K562 (cell line): ENCODE results near the gene OBSCN. TPM values are rescaled to one million over a fixed set of nuclear protein-coding genes. Genes with fewer than 3 reads are reported as not detected.

ENCODE experiments used
- ATF1 ChIP-seq, 2 experiments: fragments of 450-650 bp in 1 of 2; IDR thresholded peaks; 2 replicates each; pipeline ENCODE4 v1.6.1; 2016; ENCODE audit warnings: missing compliant biosample characterization in 1 of 2, missing genetic modification characterization in 1 of 2
- BRD9 ChIP-seq: fragments of 450-650 bp; IDR thresholded peaks from 2 replicates; pipeline ENCODE4 v1.6.1; 2018; ENCODE audit warnings: low read depth; ENCODE audit not compliant: partially characterized antibody
- CBX1 ChIP-seq: sonication (generic); IDR thresholded peaks from 2 replicates; pipeline ENCODE4 v1.6.1; 2016; ENCODE audit warnings: antibody characterized with exemption, low read depth, mild to moderate bottlenecking
- CREB1 ChIP-seq, 2 experiments: sonication (generic) in 1 of 2; formaldehyde crosslinking in 1 of 2; IDR thresholded peaks; 2 replicates each; pipeline versions ENCODE4 v1.6.1 to v1.8.0; 2012 to 2022; ENCODE audit warnings: inconsistent platforms in 1 of 2, mild to moderate bottlenecking in 1 of 2, missing genetic modification reagents in 1 of 2, moderate library complexity in 1 of 2
- ESRRB ChIP-seq: fragments of 250-450 bp; sonication (Bioruptor Pico); IDR thresholded peaks from 2 replicates; pipeline ENCODE4 v1.5.0; 2020; ENCODE audit warnings: mild to moderate bottlenecking, moderate library complexity, borderline replicate concordance
- MEF2D ChIP-seq: conservative IDR thresholded peaks from 2 replicates; pipeline ENCODE4 v1.6.1; 2016; ENCODE audit warnings: low read depth, missing genetic modification characterization, missing compliant biosample characterization
- MEIS2 ChIP-seq: fragments of 450-650 bp; IDR thresholded peaks from 2 replicates; pipeline ENCODE4 v1.6.1; 2014; ENCODE audit warnings: mild to moderate bottlenecking; ENCODE audit not compliant: partially characterized antibody
- NFE2 ChIP-seq: IDR thresholded peaks from 2 replicates; pipeline ENCODE4 v1.6.1; 2014; ENCODE audit warnings: antibody characterized with exemption, low read depth
- NFIX ChIP-seq: fragments of 250-450 bp; sonication (Bioruptor Pico); IDR thresholded peaks from 2 replicates; pipeline ENCODE4 v1.4.0; 2020; ENCODE audit warnings: low read depth, mild to moderate bottlenecking, moderate library complexity
- NKRF ChIP-seq: fragments of 450-650 bp; IDR thresholded peaks from 2 replicates; pipeline ENCODE4 v1.6.1; 2016; ENCODE audit warnings: borderline replicate concordance
- PHF8 ChIP-seq: fragments of 200-600 bp; sonication (generic); IDR thresholded peaks from 2 replicates; pipeline ENCODE4 v1.6.1; 2012; ENCODE audit warnings: mixed run types, mild to moderate bottlenecking, inconsistent platforms, low read length, moderate library complexity, borderline replicate concordance
- PHTF2 ChIP-seq: fragments of 250-450 bp; sonication (Bioruptor Pico); IDR thresholded peaks from 2 replicates; pipeline ENCODE4 v1.5.0; 2021; ENCODE audit warnings: mild to moderate bottlenecking
- RAD21 ChIP-seq, 2 experiments: fragments of 250-450 bp in 1 of 2; fragments of 450-650 bp in 1 of 2; sonication (Bioruptor Pico) in 1 of 2; formaldehyde crosslinking in 1 of 2; IDR thresholded peaks in 1 of 2; conservative IDR thresholded peaks in 1 of 2; 2 replicates each; pipeline versions ENCODE4 v1.4.0 to v1.8.0; 2020 to 2022; ENCODE audit warnings: mild to moderate bottlenecking in 2 of 2, moderate library complexity in 1 of 2
- RBFOX2 ChIP-seq: fragments of 200-400 bp; formaldehyde crosslinking; IDR thresholded peaks from 2 replicates; pipeline ENCODE4 v1.6.1; 2017; ENCODE audit warnings: low read depth, mild to moderate bottlenecking, low read length, moderate library complexity
- RCOR1 ChIP-seq, 2 experiments: IDR thresholded peaks; 2 replicates each; pipeline ENCODE4 v1.6.1; 2012; ENCODE audit warnings: low read depth in 2 of 2, low read length in 2 of 2, borderline replicate concordance in 1 of 2, improper control_type of control experiment in 1 of 2
- SMAD1 ChIP-seq: fragments of 150-350 bp; IDR thresholded peaks from 2 replicates; pipeline ENCODE4 v1.6.1; 2014; ENCODE audit warnings: low read length, low read depth; ENCODE audit not compliant: partially characterized antibody
- SP1 ChIP-seq: sonication (generic); formaldehyde crosslinking; IDR thresholded peaks from 2 replicates; pipeline ENCODE4 v1.8.1; 2022; ENCODE audit warnings: mild to moderate bottlenecking, missing genetic modification reagents
- TCF15 ChIP-seq: fragments of 250-450 bp; sonication (Bioruptor Pico); IDR thresholded peaks from 2 replicates; pipeline ENCODE4 v1.8.0; 2022; ENCODE audit warnings: moderate library complexity, mild to moderate bottlenecking, inconsistent platforms
- TGIF2 ChIP-seq: sonication (generic); formaldehyde crosslinking; IDR thresholded peaks from 2 replicates; pipeline ENCODE4 v1.8.1; 2022; ENCODE audit warnings: mild to moderate bottlenecking, missing genetic modification reagents, moderate library complexity
- YY1 ChIP-seq, 3 experiments: IDR thresholded peaks; 2 replicates each; pipeline ENCODE4 v1.6.1; 2011; ENCODE audit warnings: low read length in 2 of 3, mild to moderate bottlenecking in 2 of 3, moderate library complexity in 2 of 3, borderline replicate concordance in 1 of 3, control low read depth in 1 of 3, low read depth in 1 of 3; ENCODE audit not compliant: insufficient read depth in 3 of 3, insufficient replicate concordance in 2 of 3, control insufficient read depth in 1 of 3, insufficient read length in 1 of 3; ENCODE audit errors: extremely low read depth in 1 of 3
- ZNF12 ChIP-seq: sonication (generic); formaldehyde crosslinking; IDR thresholded peaks from 2 replicates; pipeline ENCODE4 v1.4.0; 2020; ENCODE audit warnings: mild to moderate bottlenecking, missing genetic modification reagents
- ZNF239 ChIP-seq: fragments of 250-450 bp; sonication (Bioruptor Pico); IDR thresholded peaks from 2 replicates; pipeline ENCODE4 v1.4.0; 2020; ENCODE audit warnings: mild to moderate bottlenecking
- ZNF263 ChIP-seq: sonication (generic); formaldehyde crosslinking; IDR thresholded peaks from 2 replicates; pipeline ENCODE4 v1.8.0; 2022; ENCODE audit warnings: mild to moderate bottlenecking, missing genetic modification reagents, borderline replicate concordance
- ZNF282 ChIP-seq: sonication (generic); formaldehyde crosslinking; IDR thresholded peaks from 2 replicates; pipeline ENCODE4 v1.8.1; 2023; ENCODE audit warnings: missing genetic modification reagents
- ZNF3 ChIP-seq: fragments of 250-450 bp; sonication (Bioruptor Pico); IDR thresholded peaks from 2 replicates; pipeline ENCODE4 v1.5.0; 2021; ENCODE audit warnings: mild to moderate bottlenecking, moderate library complexity
- polyA plus RNA-seq, 8 experiments: library from polyadenylated mRNA; depleted of rRNA in 4 of 8; stranded (reverse) in 5 of 8; unstranded in 3 of 8; fragments of >200 nt; fragmentation: Nextera tagmentation in 2 of 8; fragmentation: Illumina TruSeq in 1 of 8; extraction: Ambion mirVana in 2 of 8; extraction: Trizol in 1 of 8; gene quantifications; 2 replicates each; pipeline versions ENCODE4 v1.2.1 to v1.2.3, GENCODE V29; 2011 to 2014; ENCODE audit warnings: inconsistent platforms in 1 of 8, missing spikeins in 1 of 8
- total RNA-seq, 7 experiments: library from RNA; depleted of rRNA in 6 of 7; stranded (reverse); fragments of >200 nt in 6 of 7; fragmentation: Illumina TruSeq in 2 of 7; extraction: Trizol in 2 of 7; gene quantifications; 2 replicates each; pipeline versions ENCODE4 v1.2.1 to v1.2.3, GENCODE V29; 2011 to 2021; ENCODE audit warnings: low replicate concordance in 1 of 7

The OBSCN gene
- total and polyA plus RNA-seq, 9 of the 15 experiments (the other 6 are each of a cell fraction or from before 2014, with no cell fraction given) = 0.18 to 19.7 (median 3.6) TPM

GRCh38 chr1:228212966-228213844, 5.4 kb downstream of the OBSCN start (continued):
- TF ChIP-seq NKRF = peak; percentile 30; the same call in 1 of the 2 replicates
- TF ChIP-seq NFIX (CRISPR knock-in tag) = no peak
- no peak for TF ChIP-seq MEIS2
- peak; percentile 51; the same call in 1 of the 2 replicates for TF ChIP-seq PHF8
- no peak for TF ChIP-seq BRD9
- no peak for TF ChIP-seq NFE2
- no peak for TF ChIP-seq CBX1
- no peak for TF ChIP-seq MEF2D (tag)
- TF ChIP-seq SMAD1 = no peak
- no peak for TF ChIP-seq ESRRB (CRISPR knock-in tag)
- no peak for TF ChIP-seq ZNF12
- TF ChIP-seq ZNF263 (CRISPR knock-in tag) = peak; percentile 33; the same call in 1 of the 2 replicates
- no peak for TF ChIP-seq PHTF2 (CRISPR knock-in tag)
- no peak for TF ChIP-seq ZNF239 (CRISPR knock-in tag)
- no peak for TF ChIP-seq RCOR1 (IDR thresholded peaks at IDR 0.05; ENCODE audit: borderline replicate concordance in 1 of 2, low read depth in 2 of 2, low read length in 2 of 2)
- peak; percentile 75 for TF ChIP-seq ATF1 (CRISPR knock-in tag; IDR thresholded peaks at IDR 0.05)
- peak; percentile 58 for TF ChIP-seq ATF1 (tag; IDR thresholded peaks at IDR 0.05)
- TF ChIP-seq RAD21 (CRISPR knock-in tag; conservative IDR thresholded peaks at IDR 0.05 in 1 of 2, IDR thresholded peaks at IDR 0.05 in 1 of 2) = peak; percentile 63 to 66
- no peak for TF ChIP-seq TCF15
- no peak for TF ChIP-seq ZNF282 (CRISPR knock-in tag)
- TF ChIP-seq ZNF3 (CRISPR knock-in tag) = no peak
- TF ChIP-seq YY1 (IDR thresholded peaks at IDR 0.05; ENCODE audit: borderline replicate concordance in 1 of 3, control insufficient read depth in 1 of 3, extremely low read depth in 1 of 3, insufficient read depth in 3 of 3, insufficient read length in 1 of 3, insufficient replicate concordance in 2 of 3, low read depth in 1 of 3, low read length in 2 of 3) = peak in 2 of 3 experiments; percentile 48 to 64
- peak; percentile 84 for TF ChIP-seq CREB1 (IDR thresholded peaks at IDR 0.05)
- TF ChIP-seq CREB1 (CRISPR knock-in tag; IDR thresholded peaks at IDR 0.05) = peak; percentile 89
- TF ChIP-seq RBFOX2 = peak; percentile 73
- peak; percentile 49; the same call in 1 of the 2 replicates for TF ChIP-seq SP1
- TF ChIP-seq TGIF2 (CRISPR knock-in tag) = no peak
